RWPE2 (cell line): ENCODE results near the gene IGDCC3.

ENCODE experiments used
- ATAC-seq: fragments of 200-7000 bp; cut with Tn5 transposase; 3 replicates; pipeline ENCODE4 v1.9.1; 2021; ENCODE audit warnings: low read depth
- DNase-seq: peaks from one replicate; pipeline ENCODE4 v3.0.0-alpha.2; 2020; ENCODE audit warnings: low spot score
- H3K27ac ChIP-seq: fragments of 450-650 bp; 2 replicates; pipeline ENCODE4 v1.5.1; 2017; ENCODE audit warnings: mild to moderate bottlenecking; ENCODE audit not compliant: poor library complexity, severe bottlenecking
- H3K27me3 ChIP-seq: fragments of 250-450 bp; sonication (Bioruptor Pico); 2 replicates; pipeline ENCODE4 v1.5.1; 2021; ENCODE audit warnings: mild to moderate bottlenecking, moderate library complexity; ENCODE audit not compliant: insufficient read depth, poor library complexity, severe bottlenecking
- H3K36me3 ChIP-seq: fragments of 250-450 bp; sonication (Bioruptor Pico); 2 replicates; pipeline ENCODE4 v1.5.1; 2020; ENCODE audit warnings: low read depth, mild to moderate bottlenecking, moderate library complexity
- H3K4me1 ChIP-seq: fragments of 250-450 bp; sonication (Bioruptor Pico); 2 replicates; pipeline ENCODE4 v1.5.1; 2021; ENCODE audit warnings: mild to moderate bottlenecking, moderate library complexity; ENCODE audit not compliant: insufficient read depth, poor library complexity, severe bottlenecking
- H3K4me3 ChIP-seq: fragments of 250-450 bp; sonication (Bioruptor Pico); 2 replicates; pipeline ENCODE4 v1.5.1; 2021; ENCODE audit warnings: mild to moderate bottlenecking, moderate library complexity; ENCODE audit not compliant: severe bottlenecking
- H3K9me3 ChIP-seq: fragments of 250-450 bp; sonication (Bioruptor Pico); 2 replicates; pipeline ENCODE4 v1.5.1; 2021; ENCODE audit warnings: mild to moderate bottlenecking, moderate library complexity; ENCODE audit not compliant: severe bottlenecking
- TF ChIP-seq, protein P1 (sequence below): fragments of 450-650 bp; IDR thresholded peaks from one replicate; pipeline ENCODE4 v1.5.1; 2017; ENCODE audit warnings: mild to moderate bottlenecking, moderate library complexity; ENCODE audit not compliant: poor library complexity, severe bottlenecking

IGDCC3 gene

DNA sequence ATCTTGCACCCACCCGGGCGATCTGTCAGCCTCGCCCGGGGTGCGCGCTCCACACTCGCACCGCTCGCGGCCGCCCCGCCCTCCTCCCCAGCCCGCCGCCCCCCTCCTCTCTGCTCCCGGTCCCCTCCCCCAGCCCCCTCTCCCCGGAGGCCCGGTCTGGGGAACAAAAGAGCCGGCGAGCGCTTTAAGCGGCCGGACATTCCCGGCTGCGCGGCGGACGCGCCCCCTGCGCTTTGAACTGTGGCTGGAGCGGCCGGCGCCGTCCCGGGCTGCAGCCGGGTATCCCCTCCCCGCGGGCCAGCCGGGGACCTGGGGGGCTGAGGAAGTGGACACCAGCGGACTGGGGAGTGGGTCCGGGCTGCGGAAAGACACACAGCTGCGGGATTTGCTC, at the start of gene IGDCC3:
Gene IGDCC3, minus strand, starts transcription at position 27 of the 391 bp plus-strand sequence. CDS start 214 bp downstream, outside the sequence.
- Histone ChIP-seq H3K27me3 (peaks cover 88% of the 10 kb centered on the region), H3K4me1 (no peaks in the 10 kb centered on the region), H3K4me3 (peak within 1 kb of the TSS; percentile 38), H3K36me3 (no peaks in the 10 kb centered on the region), H3K9me3 (no peaks in the 10 kb centered on the region), H3K27ac (no peak within 1 kb of the TSS)
- TF ChIP-seq, protein P1, sequence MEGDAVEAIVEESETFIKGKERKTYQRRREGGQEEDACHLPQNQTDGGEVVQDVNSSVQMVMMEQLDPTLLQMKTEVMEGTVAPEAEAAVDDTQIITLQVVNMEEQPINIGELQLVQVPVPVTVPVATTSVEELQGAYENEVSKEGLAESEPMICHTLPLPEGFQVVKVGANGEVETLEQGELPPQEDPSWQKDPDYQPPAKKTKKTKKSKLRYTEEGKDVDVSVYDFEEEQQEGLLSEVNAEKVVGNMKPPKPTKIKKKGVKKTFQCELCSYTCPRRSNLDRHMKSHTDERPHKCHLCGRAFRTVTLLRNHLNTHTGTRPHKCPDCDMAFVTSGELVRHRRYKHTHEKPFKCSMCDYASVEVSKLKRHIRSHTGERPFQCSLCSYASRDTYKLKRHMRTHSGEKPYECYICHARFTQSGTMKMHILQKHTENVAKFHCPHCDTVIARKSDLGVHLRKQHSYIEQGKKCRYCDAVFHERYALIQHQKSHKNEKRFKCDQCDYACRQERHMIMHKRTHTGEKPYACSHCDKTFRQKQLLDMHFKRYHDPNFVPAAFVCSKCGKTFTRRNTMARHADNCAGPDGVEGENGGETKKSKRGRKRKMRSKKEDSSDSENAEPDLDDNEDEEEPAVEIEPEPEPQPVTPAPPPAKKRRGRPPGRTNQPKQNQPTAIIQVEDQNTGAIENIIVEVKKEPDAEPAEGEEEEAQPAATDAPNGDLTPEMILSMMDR, result no peak
- no peak for DNase-seq
- ATAC-seq, result no peak

DNA sequence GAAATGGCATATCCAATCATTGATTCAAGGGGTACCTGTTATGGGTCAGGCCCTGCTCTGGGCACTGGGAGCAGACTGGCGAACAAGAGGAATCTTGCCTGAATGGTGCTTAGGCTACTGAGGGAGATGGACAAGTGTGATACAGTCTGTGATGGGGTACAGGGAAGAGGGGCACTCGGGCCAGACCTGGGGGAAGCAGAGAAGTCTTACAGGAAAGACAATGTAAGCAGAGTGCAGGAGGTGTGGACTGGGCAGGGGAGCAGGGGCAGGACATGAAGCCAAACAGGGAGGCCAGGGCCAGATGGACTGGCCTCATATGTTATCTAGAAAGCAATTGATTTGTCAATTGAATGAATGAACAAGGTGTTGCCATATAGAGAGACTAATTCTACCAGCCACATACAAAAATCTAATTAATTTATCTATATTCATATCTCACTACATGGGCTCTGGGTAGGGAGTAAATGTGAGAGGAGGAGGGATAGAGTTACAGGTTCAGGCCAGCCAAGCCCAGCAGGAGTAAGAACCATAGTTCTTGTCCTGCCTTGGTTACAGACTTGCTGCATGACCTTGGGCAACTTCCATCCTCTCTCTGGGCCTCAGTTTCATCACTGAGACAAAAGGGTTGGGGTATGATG, 48.5 kb upstream of the IGDCC3 start:
- H3K36me3 ChIP-seq, result no peaks in the 10 kb centered on the region
- no peak for ATAC-seq
- H3K27me3 ChIP-seq, result peaks cover 24% of the 10 kb centered on the region
- TF ChIP-seq, protein P1, result no peak
- no peaks in the 10 kb centered on the region for H3K4me1 ChIP-seq
- DNase-seq, result peak; percentile 24
- H3K4me3 ChIP-seq, result no peak overlapping the region
- H3K9me3 ChIP-seq, result no peaks in the 10 kb centered on the region
- no peak overlapping the region for H3K27ac ChIP-seq

DNA sequence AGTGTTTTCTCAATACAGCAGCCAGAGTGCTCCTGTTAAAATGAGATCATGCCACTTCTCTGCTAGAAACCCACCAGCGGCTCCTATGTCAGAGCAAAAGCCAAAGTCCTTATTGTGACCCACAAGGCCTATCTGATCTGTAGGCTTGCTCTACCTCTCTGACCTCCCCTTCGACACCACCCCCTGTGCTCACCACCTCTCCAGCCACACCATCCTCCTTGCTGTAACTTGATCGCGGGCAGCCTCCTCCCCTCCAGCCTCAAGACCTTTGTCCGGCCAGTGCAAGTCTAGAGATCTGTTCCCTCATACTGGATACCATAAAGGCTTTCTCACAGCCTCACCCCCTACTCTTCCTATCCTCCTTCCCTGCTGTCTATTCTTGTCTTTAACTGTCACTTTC, 46.9 kb upstream of the IGDCC3 start:
- peak; percentile 54 for DNase-seq
- TF ChIP-seq, protein P1, result no peak
- no peak overlapping the region for H3K4me3 ChIP-seq
- ATAC-seq, result no peak
- no peaks in the 10 kb centered on the region for H3K36me3 ChIP-seq
- no peak overlapping the region for H3K27ac ChIP-seq
- no peaks in the 10 kb centered on the region for H3K9me3 ChIP-seq
- H3K4me1 ChIP-seq, result no peaks in the 10 kb centered on the region
- peaks cover 29% of the 10 kb centered on the region for H3K27me3 ChIP-seq

DNA sequence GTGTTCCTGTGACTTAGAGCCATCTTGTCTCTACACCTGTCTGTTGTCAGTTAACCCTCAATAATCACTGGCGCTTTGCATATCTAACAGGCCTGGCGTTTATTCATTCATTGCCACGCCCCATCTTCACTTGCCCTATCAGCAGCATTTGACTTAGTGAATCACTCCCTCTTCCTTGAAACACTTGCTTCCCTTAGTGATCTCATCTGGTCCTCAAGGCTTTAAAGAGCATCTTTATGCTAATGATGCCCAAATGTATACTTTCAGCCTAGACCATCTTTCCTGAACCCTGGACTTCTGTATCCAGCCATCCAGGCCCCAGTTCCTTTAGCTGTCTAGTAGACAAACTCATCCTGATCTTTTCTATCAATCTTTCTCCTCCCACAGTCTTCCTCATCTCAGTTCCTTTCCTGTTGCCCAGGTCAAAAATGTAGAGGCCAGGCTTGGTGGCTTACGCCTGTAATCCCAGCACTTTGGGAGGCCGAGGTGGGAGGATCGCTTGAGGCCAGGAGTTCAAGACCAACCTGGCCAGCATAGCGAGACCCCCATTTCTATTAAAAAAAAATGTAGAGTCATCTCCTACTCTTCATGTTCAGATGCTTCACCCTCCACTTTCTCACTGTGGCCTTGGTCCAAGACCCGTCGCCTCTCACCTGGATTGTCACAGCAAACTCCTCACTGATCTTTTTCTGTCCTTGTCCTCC, 46.3 kb upstream of the IGDCC3 start:
- no peaks in the 10 kb centered on the region for H3K4me1 ChIP-seq
- H3K9me3 ChIP-seq, result no peaks in the 10 kb centered on the region
- TF ChIP-seq, protein P1, result no peak
- DNase-seq, result peak; percentile 23
- H3K4me3 ChIP-seq, result no peak overlapping the region
- H3K27me3 ChIP-seq, result peaks cover 29% of the 10 kb centered on the region
- ATAC-seq, result peak; percentile 30; the same call in 2 of the 3 replicates
- no peak overlapping the region for H3K27ac ChIP-seq
- no peaks in the 10 kb centered on the region for H3K36me3 ChIP-seq
